GM12878 (cell line): ENCODE data around the gene HIVEP3. TPM values are rescaled to one million over a fixed set of nuclear protein-coding genes. Genes with fewer than 3 reads are reported as not detected.

ENCODE experiments used
- BCL11A ChIP-seq: IDR thresholded peaks from 2 replicates; pipeline ENCODE4 v1.6.1; 2011; ENCODE audit warnings: low read depth, low read length
- CHD1 ChIP-seq: IDR thresholded peaks from 2 replicates; pipeline ENCODE4 v1.6.1; 2012; ENCODE audit warnings: low read depth, low read length, improper control_type of control experiment
- CHD2 ChIP-seq: IDR thresholded peaks from 2 replicates; pipeline ENCODE4 v1.6.1; 2011; ENCODE audit warnings: low read depth, low read length, improper control_type of control experiment, borderline replicate concordance
- CREB1 ChIP-seq: IDR thresholded peaks from 2 replicates; pipeline ENCODE4 v1.6.1; 2012; ENCODE audit warnings: low read depth, mild to moderate bottlenecking, inconsistent platforms
- CREM ChIP-seq: IDR thresholded peaks from 2 replicates; pipeline ENCODE4 v1.6.1; 2014; ENCODE audit warnings: antibody characterized with exemption, low read depth
- ESRRA ChIP-seq: IDR thresholded peaks from 2 replicates; pipeline ENCODE4 v1.6.1; 2012; ENCODE audit warnings: mild to moderate bottlenecking, low read length, improper control_type of control experiment
- FOXM1 ChIP-seq: IDR thresholded peaks from 2 replicates; pipeline ENCODE4 v1.6.1; 2012; ENCODE audit warnings: low read depth, mild to moderate bottlenecking, inconsistent platforms, low read length, moderate library complexity
- LARP7 ChIP-seq: fragments of 450-650 bp; IDR thresholded peaks from 2 replicates; pipeline ENCODE4 v1.6.1; 2017; ENCODE audit warnings: mild to moderate bottlenecking
- NFIC ChIP-seq: IDR thresholded peaks from 2 replicates; pipeline ENCODE4 v1.6.1; 2012; ENCODE audit warnings: low read depth, mild to moderate bottlenecking, inconsistent platforms, low read length, moderate library complexity
- NR2C1 ChIP-seq: fragments of 450-650 bp; IDR thresholded peaks from 2 replicates; pipeline ENCODE4 v1.6.1; 2017; ENCODE audit warnings: antibody characterized with exemption, mild to moderate bottlenecking, moderate library complexity
- RB1 ChIP-seq: fragments of 450-650 bp; formaldehyde crosslinking; IDR thresholded peaks from 2 replicates; pipeline ENCODE4 v1.6.1; 2017; ENCODE audit warnings: mild to moderate bottlenecking, borderline replicate concordance
- RCOR1 ChIP-seq: conservative IDR thresholded peaks from 2 replicates; pipeline ENCODE4 v1.6.1; 2012; ENCODE audit warnings: low read depth, low read length, improper control_type of control experiment
- SMAD1 ChIP-seq: fragments of 450-650 bp; IDR thresholded peaks from 2 replicates; pipeline ENCODE4 v1.6.1; 2018; ENCODE audit warnings: mild to moderate bottlenecking, low read depth; ENCODE audit not compliant: partially characterized antibody
- SMAD5 ChIP-seq: IDR thresholded peaks from 2 replicates; pipeline ENCODE4 v1.6.1; 2016; ENCODE audit warnings: antibody characterized with exemption, low read depth
- SPI1 ChIP-seq: IDR thresholded peaks from 2 replicates; pipeline ENCODE4 v1.6.1; 2011; ENCODE audit warnings: low read depth, mild to moderate bottlenecking, low read length, moderate library complexity, borderline replicate concordance; ENCODE audit not compliant: insufficient read depth
- SREBF2 ChIP-seq: IDR thresholded peaks from 2 replicates; pipeline ENCODE4 v1.6.1; 2012; ENCODE audit warnings: mild to moderate bottlenecking, low read length
- YY1 ChIP-seq: IDR thresholded peaks from 2 replicates; pipeline ENCODE4 v1.6.1; 2011; ENCODE audit warnings: low read depth, mild to moderate bottlenecking, low read length
- ZBED1 ChIP-seq: IDR thresholded peaks from 2 replicates; pipeline ENCODE4 v1.6.1; 2016; ENCODE audit warnings: borderline replicate concordance
- ZNF217 ChIP-seq: fragments of 450-650 bp; IDR thresholded peaks from 2 replicates; pipeline ENCODE4 v1.6.1; 2017; ENCODE audit warnings: antibody characterized with exemption, mild to moderate bottlenecking
- ZNF622 ChIP-seq: fragments of 450-650 bp; IDR thresholded peaks from 2 replicates; pipeline ENCODE4 v1.6.1; 2017; ENCODE audit warnings: mild to moderate bottlenecking, inconsistent platforms
- polyA plus RNA-seq, 11 experiments: library from polyadenylated mRNA; depleted of rRNA in 4 of 11; unstranded in 6 of 11; stranded (reverse) in 5 of 11; fragments of >200 nt; fragmentation: Nextera tagmentation in 4 of 11; fragmentation: Illumina TruSeq in 1 of 11; extraction: Ambion mirVana in 4 of 11; extraction: Trizol in 1 of 11; gene quantifications; 1 replicate in 1 of 11; 2 replicates in 10 of 11; pipeline versions ENCODE4 v1.2.1 to v1.2.3, GENCODE V29; 2011 to 2016; ENCODE audit warnings: inconsistent platforms in 2 of 11, missing spikeins in 2 of 11, low read depth in 1 of 11
- total RNA-seq, 4 experiments: library from RNA; depleted of rRNA in 3 of 4; stranded (reverse); fragments of >200 nt in 3 of 4; fragmentation: Illumina TruSeq in 1 of 4; extraction: Trizol in 1 of 4; gene quantifications; 2 replicates each; pipeline versions ENCODE4 v1.2.1 to v1.2.3, GENCODE V29; 2013 to 2021
- TF ChIP-seq, protein P1 (sequence below): IDR thresholded peaks from 2 replicates; pipeline ENCODE4 v1.6.1; 2012; ENCODE audit warnings: mild to moderate bottlenecking, low read depth, low read length
- TF ChIP-seq, protein P2 (sequence below): fragments of 450-650 bp; IDR thresholded peaks from 2 replicates; pipeline ENCODE4 v1.6.1; 2014; ENCODE audit warnings: mild to moderate bottlenecking
- TF ChIP-seq, protein P3 (sequence below): fragments of 450-650 bp; IDR thresholded peaks from 2 replicates; pipeline ENCODE4 v1.6.1; 2017; ENCODE audit warnings: mild to moderate bottlenecking, moderate library complexity

The HIVEP3 gene
- total and polyA plus RNA-seq, 10 of the 15 experiments (the other 5 are each of a cell fraction or from before 2014, with no cell fraction given) = 1.8 to 13.6 (median 3.8) TPM

DNA sequence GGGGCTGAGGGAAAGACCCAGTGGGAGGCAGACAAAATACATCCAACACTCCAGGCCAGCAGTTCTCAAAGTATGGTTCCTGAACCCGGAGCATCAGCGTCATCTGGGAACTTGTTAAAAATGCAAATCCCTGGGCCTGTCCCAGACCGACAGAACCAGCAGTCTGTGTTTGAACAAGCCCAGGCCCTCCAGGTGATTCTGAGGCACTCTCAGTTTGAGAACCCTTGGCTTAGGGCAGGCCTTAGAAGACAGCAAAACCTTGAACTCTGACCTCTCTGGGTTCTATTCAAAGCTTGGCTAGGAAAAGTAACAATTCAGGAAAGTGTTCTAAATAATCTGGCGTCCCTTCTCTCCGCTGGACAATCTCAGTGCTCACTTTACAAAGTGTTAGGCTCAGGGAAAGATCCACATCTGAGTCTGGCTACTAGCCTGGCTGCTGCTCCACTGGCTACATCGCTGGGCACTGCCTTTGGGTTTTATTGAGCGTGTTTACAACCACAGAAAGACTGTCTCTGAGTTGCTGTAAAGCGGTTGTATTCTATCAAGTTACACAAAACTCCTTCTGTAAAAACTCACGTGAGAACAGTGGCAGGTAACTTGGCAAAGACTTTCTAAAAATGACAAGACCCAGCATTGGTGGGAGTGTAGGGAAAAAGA is 166.1 kb downstream of the HIVEP3 start (continued):
- TF ChIP-seq, protein P1, sequence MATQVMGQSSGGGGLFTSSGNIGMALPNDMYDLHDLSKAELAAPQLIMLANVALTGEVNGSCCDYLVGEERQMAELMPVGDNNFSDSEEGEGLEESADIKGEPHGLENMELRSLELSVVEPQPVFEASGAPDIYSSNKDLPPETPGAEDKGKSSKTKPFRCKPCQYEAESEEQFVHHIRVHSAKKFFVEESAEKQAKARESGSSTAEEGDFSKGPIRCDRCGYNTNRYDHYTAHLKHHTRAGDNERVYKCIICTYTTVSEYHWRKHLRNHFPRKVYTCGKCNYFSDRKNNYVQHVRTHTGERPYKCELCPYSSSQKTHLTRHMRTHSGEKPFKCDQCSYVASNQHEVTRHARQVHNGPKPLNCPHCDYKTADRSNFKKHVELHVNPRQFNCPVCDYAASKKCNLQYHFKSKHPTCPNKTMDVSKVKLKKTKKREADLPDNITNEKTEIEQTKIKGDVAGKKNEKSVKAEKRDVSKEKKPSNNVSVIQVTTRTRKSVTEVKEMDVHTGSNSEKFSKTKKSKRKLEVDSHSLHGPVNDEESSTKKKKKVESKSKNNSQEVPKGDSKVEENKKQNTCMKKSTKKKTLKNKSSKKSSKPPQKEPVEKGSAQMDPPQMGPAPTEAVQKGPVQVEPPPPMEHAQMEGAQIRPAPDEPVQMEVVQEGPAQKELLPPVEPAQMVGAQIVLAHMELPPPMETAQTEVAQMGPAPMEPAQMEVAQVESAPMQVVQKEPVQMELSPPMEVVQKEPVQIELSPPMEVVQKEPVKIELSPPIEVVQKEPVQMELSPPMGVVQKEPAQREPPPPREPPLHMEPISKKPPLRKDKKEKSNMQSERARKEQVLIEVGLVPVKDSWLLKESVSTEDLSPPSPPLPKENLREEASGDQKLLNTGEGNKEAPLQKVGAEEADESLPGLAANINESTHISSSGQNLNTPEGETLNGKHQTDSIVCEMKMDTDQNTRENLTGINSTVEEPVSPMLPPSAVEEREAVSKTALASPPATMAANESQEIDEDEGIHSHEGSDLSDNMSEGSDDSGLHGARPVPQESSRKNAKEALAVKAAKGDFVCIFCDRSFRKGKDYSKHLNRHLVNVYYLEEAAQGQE = no peak
- TF ChIP-seq CHD1 = no peak
- no peak for TF ChIP-seq ZNF217
- no peak for TF ChIP-seq RB1
- no peak for TF ChIP-seq SMAD5
- no peak for TF ChIP-seq ZBED1
- no peak for TF ChIP-seq CREM
- no peak for TF ChIP-seq SMAD1
- TF ChIP-seq YY1 = no peak
- no peak for TF ChIP-seq ZNF622
- TF ChIP-seq SREBF2 = no peak
- no peak for TF ChIP-seq NFIC
- TF ChIP-seq, protein P2, sequence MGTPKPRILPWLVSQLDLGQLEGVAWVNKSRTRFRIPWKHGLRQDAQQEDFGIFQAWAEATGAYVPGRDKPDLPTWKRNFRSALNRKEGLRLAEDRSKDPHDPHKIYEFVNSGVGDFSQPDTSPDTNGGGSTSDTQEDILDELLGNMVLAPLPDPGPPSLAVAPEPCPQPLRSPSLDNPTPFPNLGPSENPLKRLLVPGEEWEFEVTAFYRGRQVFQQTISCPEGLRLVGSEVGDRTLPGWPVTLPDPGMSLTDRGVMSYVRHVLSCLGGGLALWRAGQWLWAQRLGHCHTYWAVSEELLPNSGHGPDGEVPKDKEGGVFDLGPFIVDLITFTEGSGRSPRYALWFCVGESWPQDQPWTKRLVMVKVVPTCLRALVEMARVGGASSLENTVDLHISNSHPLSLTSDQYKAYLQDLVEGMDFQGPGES = no peak
- no peak for TF ChIP-seq BCL11A
- 0 out of 2 replicates have a peak, but pooled peaks have one; percentile 15 for TF ChIP-seq LARP7
- no peak for TF ChIP-seq ESRRA
- TF ChIP-seq, protein P3, sequence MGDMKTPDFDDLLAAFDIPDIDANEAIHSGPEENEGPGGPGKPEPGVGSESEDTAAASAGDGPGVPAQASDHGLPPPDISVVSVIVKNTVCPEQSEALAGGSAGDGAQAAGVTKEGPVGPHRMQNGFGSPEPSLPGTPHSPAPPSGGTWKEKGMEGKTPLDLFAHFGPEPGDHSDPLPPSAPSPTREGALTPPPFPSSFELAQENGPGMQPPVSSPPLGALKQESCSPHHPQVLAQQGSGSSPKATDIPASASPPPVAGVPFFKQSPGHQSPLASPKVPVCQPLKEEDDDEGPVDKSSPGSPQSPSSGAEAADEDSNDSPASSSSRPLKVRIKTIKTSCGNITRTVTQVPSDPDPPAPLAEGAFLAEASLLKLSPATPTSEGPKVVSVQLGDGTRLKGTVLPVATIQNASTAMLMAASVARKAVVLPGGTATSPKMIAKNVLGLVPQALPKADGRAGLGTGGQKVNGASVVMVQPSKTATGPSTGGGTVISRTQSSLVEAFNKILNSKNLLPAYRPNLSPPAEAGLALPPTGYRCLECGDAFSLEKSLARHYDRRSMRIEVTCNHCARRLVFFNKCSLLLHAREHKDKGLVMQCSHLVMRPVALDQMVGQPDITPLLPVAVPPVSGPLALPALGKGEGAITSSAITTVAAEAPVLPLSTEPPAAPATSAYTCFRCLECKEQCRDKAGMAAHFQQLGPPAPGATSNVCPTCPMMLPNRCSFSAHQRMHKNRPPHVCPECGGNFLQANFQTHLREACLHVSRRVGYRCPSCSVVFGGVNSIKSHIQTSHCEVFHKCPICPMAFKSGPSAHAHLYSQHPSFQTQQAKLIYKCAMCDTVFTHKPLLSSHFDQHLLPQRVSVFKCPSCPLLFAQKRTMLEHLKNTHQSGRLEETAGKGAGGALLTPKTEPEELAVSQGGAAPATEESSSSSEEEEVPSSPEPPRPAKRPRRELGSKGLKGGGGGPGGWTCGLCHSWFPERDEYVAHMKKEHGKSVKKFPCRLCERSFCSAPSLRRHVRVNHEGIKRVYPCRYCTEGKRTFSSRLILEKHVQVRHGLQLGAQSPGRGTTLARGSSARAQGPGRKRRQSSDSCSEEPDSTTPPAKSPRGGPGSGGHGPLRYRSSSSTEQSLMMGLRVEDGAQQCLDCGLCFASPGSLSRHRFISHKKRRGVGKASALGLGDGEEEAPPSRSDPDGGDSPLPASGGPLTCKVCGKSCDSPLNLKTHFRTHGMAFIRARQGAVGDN = peak; percentile 75
- no peak for TF ChIP-seq SPI1
- no peak for TF ChIP-seq CHD2
- peak; percentile 73 for TF ChIP-seq NR2C1
- no peak for TF ChIP-seq FOXM1
- TF ChIP-seq RCOR1 = no peak
- no peak for TF ChIP-seq CREB1
